ELF-1 (cell line): ENCODE measurements around the gene NID1.
"Not testable (repeated sequence)": the region's sequence is repeated elsewhere in the genome, so short reads cannot be mapped to it uniquely, and the experiment has no call there.

Source experiments
- DNase-seq: peaks from one replicate; pipeline ENCODE4 v3.0.0-alpha.2; 2016; ENCODE audit warnings: low read depth, low spot score

NID1 gene

DNA sequence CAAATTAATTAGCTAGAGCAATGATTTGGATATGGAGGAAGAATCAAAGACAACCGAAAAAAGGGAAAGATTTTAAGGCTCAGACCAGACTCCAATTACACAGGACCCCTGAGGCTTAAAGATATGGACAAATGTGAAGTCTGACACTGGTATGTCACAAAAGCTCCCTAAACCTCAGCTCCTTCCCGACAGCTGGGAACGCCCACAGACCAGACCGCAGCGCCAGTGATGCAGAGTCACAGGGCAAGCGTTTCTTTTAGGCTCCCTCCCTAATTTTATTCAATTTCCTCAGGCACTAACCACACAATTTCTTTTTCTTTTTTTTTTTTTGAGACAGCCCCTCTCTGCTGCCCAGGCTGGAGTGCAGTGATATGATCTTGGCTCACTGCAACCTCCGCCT, 40.2 kb downstream of the NID1 start:
- no peak for DNase-seq

DNA sequence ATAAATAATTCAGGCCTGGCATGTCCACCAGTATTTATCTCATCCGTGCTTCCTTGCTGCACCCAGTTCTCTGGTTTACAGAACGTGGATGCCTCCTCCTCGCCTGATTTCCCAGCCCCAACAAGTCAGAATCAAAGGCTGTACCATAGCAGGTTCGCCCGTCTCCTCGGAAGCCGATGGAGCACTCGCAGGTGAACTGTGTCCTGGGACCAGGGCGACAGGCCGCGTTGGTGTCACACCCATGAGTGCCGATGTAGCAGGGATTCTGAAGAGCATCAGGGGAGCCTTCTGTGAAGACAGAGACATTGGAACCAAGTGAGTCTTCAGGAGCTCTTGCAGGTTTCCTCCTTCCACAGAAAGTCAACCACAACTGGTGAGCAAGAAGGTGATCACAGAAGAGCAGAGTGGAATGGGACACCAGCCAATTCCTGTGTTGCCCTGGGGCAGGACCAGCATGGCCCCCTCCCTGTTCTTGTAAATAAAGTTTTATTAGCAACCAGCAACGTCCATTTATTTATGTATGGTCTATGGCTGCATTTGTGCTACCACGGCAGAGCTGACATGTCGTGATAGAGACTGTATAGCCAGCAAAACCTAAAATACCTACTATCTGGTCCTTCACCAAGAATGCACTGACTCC, 40.8 kb downstream of the NID1 start:
- no peak for DNase-seq

DNA sequence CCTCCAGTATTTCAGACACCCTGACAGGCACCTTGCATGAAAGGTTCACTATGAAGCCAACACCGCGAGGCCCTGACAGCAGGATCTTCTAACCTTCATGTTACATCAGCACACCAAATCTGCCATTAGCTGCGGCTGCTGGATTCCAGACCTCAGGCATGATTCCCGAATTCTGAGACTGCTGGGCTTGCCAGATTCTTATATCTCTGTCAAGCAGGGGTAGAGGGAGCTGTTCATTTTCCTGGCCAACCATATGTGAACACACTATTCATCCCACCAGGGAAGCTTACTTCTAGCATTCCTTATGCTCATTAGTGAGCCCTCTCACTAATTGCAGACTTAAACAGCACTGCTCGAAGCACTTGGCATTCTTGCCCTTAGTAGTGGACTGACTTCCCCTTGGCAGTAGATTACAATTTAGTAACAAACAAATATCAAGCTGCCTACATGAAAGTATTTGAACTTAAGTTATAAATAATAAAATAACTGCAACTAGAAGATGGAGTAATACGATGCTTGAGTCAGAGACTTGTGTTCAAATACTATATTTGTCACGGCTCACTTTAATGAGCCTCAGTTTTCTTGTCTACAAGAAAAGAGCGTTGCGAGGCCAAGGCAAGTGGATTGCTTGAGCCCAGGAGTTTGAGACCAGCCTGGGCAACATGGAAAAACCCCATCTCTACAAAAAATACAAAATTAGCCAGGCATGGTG, 43.3 kb downstream of the NID1 start:
- peak; percentile 34 for DNase-seq

DNA sequence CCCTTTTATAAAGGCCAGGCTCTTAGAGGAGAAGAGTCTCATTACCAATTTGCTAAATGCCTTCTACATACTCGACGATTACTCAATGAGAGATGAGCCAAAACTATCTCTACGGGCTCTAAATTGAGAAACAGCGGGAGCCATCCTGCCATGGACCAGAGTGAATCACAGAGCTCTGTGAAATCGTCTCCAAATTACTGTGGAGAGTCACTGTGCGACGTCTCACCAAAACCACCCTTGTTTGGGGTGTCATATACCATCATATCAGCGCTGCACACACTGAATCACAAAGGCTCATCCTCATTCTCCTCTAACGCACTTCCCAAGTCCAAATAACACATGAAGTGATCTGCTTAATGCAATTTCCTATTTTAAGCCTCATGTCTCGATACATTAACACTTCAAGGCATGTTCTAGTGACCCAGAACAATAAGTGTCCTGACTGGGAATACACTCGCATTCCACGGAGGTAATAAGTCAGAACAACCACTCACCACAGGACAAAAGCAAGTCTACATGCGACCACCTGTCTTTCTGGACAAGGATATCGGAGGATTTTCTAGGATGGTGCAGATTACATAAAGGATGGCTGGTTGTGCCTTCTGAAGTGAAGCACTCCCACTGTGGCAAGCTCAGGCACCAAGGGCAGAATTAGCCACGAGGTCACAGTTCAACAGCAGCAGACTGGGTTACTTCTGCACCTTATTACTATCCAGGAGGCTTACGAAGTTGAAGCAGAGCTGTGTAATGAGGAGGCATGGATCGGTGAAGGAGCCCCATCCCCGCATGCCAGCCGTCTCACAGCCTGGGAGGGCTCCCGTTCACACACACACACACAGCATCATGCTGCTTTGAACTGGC, 44.3 kb downstream of the NID1 start:
- no peak for DNase-seq

DNA sequence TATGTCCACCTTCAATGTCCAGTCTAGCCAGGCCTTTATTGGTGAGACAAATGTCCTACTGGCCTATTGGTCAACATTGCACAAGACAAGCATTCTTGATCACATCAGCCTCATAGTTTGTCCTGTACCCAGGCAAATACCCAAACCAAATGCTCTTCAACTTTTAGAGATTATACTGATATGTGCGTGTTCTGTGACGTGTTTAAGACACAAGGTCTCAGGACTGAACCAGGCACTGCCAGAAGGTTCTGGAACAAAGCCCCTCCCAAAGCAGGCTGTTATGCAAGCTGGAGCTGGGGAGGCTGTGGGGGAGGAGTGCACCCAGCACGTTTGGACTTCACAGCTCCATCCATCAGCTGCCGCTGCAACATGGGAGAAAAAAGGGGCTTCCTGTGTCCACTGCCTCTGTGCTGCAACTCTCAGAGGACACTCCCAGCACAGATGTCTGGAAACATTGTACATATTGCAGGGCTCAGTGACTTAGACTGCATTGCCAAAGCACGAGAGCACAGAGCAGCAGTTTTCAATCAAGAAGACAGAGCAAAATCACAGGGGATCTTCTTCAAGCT, 45.9 kb downstream of the NID1 start:
- DNase-seq: no peak

DNA sequence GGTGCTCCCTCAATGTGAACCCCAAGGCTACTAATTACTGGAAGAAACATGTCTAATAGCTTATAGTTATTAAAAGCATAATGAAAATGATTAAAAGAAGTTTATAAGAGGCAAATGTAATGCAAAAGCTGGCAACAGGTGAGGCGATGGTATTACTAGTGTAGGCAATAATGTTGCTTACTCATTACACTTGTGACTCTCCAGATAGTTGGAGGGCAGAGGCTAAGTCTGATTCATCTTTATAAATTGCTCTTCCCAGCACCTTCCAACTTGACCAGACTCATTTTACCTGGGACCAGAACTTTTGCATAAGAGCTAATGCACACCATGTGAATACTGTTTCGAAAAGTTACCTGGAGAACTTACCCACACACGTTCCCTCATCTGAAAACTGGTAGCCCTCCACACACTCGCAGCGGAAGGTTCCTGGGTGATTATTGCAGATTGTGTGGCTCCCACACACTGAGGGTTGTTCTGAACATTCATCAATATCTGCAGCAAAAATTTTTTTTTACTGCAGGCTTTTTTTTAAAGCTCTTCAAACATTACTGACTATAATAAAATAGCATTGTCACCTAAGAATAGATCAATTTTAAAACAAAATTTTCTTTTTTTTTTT, 48.0 kb downstream of the NID1 start:
- no peak for DNase-seq

DNA sequence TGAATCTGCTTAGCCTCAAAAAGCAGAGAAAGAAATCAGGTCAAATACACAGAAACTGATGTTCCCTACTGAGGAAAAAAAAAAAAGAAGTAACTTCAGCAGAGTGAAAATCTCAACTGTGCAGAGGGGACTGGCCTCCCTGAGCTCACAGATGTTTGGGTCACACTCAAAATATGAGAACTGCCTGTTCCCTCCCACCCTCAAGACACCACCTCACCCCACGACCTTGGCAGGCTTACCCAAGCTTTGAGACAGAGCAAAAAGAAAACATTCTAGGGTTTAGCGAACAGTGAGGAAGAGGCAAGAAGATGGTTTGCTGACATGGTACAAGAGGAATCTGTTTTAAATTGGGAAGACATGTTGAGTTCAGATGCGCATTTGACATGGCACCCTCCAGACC, 48.8 kb downstream of the NID1 start:
- no peak for DNase-seq

DNA sequence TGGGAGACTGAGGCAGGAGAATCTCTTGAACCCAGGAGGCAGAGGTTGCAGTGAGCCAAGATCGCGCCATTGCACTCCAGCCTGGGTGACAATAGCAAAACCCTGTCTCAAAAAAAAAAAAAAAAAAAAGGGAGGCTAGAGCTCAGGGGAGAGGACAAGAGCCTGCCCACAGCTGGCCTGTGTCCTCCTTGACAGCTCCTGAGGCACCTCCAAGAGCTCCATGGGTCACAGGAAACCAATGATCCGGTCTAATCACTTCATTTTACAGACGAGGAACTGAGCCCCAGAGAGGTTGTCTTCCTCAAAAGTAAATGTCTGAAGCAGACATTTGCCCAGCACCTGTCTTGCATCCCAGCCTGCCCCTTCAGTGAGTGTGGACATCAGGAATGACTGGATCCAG, 49.4 kb downstream of the NID1 start:
- DNase-seq: no peak

DNA sequence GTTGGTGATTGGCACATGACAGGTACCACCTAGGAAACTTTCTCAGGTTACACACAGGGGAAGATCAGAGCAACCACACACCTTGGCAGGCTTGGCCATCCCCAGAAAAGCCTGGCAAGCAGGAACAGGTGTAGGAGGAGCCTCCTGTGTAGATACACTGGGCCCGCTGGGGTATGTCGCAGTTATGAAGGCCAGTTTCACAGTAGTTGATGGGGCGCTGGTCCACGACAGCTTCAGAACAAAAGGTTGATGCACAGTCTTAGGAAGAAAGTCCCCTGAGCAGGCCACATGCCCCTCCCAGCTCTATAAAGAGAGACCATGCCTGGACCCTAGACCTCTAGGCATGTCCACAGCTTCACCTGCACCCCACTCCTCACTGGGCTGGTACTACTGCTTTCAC, 51.6 kb downstream of the NID1 start:
- no peak for DNase-seq

DNA sequence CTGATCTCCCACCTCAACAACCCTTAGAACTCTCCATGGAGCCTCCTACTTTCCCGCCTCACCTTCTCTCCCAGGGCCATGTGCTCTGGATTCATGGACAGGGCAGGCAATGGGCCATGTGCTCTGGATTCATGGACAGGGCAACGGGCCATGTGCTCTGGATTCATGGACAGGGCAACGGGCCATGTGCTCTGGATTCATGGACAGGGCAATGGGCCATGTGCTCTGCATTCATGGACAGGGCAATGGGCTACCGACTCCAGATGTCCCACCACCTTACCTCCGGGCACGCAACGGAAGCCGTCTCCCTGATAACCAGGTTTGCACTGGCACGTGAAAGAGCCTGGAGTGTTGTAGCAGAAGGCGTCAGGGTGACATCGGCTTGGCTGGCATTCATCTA, 53.2 kb downstream of the NID1 start:
- DNase-seq: no peak

DNA sequence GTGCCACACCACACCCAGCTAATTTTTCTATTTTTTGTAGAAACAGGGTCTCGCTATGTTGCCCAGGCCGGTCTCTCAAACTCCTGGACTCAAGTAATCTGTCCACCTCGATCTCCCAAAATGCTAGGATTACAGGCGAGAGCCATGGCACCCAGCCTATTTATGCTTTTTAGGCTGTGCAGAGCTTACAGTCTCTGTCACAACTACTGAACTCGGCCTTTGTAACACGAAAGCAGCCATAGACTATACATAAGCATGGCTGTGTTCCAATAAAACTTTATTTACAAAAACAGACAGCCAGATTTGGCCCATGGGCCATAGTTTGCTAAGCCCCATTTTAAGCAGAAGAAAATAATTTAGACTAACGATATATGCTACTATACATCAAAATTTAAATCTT, 54.4 kb downstream of the NID1 start:
- DNase-seq: no peak

DNA sequence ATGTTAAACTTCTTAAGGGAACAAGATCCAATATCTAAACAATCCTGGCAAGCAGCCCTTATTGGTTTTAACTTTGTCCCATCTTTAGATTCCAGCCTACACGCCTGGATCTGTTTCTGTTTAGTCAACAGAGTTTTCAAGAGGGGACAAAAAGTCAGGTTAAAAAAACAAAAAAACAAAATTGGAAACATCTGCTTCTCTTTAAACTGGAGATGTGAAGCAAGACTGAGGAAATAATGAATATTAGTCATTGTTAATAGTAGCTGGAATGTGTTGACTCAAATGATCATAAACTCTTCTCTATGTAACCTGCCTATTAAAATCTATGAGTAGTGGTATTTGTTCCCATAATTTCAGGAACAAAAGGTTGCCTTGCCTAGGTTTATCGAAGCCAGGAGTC, 55.0 kb downstream of the NID1 start:
- no peak for DNase-seq

DNA sequence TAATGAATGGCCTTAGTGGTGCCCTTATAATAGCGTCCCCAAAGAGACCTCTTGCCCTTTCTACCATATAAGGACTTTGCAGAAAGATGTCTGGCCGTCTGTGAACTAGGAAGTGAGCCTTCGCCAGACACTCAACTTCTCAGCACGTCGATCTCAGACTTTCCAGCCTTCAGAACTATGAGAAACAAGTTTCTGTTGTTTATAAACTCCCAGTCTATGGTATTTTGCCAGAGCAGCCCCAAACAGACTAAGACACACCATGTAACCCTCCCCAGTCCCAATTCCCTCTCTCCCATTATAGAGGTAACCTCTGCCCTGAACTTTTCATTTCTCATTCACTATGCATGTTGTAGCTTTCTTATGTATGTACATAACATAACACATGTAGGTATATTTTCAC, 55.7 kb downstream of the NID1 start:
- DNase-seq: no peak

DNA sequence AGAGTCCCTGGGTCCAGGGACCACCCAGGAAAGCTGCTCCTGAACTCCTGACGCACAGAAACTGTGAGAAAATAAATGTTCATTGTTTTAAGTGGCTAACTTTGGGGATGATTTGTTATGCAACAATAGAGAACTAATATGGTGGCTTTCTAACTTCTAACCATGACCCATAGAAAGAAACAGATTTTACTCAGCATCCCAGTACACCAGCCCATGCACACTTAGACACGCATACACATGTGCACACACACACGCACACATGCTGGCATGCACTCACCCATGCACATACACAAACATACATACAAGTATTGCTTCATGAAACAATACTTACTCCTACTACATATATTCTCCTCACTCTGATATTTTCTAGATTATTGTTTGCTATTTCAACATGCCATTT, 57.1 kb downstream of the NID1 start:
- DNase-seq: no peak

DNA sequence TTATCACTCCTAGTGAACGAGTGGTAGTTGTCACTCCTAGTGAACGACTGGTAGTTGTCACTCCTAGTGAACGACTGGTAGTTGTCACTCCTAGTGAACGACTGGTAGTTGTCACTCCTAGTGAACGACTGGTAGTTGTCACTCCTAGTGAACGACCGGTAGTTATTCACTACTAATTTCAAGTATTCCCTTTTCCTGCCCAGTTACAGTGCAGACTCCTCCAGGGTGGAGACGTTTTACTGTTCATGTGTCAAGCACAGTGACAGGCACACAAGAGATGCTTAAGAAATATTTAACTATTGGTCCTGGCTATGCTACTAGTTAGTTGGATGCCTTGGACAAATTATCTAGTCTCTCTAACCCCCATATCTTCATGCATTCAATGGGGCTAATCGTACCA, 61.8 kb downstream of the NID1 start:
- not testable (repeated sequence) for DNase-seq

DNA sequence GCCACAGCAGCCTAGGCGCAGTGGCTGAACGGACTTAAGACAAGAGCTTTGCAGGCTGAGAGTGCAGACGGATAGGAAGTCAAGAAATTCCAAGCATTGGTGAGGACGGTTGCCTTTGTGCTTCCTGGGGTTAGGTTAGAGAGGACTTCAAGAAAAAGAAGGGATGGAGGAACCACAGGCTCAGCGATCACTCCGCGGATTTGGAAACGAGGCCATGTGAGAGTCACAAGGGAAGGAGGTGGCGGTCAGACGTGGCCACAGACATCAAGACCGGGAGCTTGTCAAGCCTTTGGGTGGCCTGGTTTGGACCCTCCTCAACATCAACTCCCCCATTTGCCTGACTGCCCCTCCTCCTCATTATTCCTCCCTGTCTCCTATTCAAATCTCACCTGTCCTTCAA, 62.3 kb downstream of the NID1 start:
- no peak for DNase-seq

DNA sequence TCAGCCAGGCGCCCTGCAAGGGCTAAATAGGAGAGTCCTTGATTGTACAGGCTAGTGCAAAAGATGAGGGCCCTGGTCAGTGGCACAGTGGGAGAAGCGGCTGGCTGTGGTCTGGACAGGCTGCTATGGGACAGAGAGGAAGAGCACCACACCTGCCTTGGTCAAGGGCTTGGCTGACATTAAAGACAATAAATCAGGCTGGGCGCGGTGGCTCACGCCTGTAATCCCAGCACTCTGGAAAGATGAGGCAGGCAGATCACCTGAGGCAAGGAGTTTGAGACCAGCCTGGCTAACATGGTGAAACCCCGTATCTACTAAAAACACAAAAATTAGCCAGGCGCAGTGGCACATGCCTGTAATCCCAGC, 62.9 kb downstream of the NID1 start:
- DNase-seq: no peak

DNA sequence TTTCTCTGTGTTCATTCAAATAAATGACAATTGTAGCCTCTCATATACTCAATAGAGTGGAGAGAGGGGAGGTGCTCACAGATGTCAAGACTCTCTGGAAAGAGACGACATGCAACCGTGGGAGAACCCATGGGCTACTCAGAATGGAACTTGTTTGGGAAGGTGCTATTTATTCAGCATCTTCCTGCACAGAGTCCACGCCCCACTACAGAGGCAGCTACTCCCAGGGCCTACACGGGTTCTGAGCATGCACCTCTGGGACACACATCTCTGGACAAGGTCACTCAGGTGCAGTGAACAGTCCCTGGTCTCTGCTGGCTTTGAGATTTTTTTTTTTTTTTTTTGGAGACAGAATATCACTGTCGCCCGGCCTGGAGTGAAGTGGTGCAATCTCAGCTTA, 64.1 kb downstream of the NID1 start:
- DNase-seq: no peak

DNA sequence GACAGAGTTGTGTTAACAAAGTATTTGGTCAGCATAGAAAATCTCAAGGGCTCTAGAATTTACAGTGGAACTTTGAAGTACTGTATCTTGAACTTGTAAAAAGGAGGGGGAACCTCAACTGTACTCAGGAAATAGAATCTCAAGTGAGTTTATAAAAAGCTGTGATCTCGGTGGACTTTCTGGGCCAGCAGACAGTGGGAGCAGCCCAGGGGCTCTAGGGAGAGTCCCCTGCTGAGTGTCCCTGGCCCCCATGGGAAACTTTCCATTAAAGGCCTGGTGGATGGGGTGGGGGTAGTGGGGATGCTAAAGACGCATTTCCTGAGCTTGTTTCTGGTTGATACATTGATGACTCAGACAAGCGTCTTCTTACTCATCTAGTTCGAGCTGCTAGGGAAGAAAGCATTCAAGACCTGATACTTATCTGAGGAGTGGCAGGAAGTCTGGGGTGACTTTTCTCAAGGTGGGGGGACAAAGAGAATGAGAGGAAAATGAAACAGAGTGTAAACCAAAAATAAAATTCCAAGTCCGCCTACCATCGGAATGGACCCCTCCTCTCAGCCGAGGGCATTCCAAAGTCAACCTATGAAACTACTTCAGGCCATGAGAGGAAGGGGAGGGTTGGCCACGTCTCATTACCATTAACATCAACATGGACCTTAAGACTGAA, 65.5 kb downstream of the NID1 start:
- peak; percentile 52 for DNase-seq

DNA sequence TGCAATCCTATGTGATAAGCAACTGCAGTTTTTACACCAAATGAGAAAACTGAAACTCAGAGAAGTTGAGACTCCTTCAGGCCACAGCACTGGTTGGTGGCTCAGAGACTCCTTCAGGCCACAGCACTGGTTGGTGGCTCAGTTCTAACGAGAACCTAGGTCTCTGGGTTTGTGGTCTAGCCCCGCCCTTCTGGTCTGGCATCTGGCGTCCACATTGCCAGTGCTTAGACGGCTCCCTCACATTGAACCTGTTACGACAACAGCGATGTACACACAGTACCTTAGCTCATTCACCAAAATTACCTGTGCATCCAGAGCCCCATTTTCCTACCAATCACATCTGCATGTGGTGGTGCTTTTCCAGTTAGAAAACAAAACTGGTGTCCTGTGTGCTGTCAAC, 66.1 kb downstream of the NID1 start:
- DNase-seq: no peak

DNA sequence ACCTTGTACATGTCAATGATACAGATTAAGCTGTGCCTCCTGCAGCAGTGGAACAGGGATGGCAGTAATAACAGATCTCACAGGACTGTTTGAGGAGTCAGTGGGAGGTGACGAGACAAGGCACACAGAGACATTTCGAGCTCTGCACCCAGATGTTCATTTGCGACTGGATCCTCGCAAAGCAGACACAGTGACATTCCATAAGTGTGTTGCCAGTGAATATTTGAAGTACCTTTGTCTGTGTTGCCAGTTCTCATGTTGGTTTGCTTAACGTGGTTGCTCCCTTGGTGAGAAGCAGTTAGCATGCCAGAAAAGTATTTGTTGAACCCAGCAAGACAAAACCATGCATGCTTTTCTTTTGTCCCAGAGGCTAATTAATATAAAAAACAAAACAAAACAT, 67.0 kb downstream of the NID1 start:
- no peak for DNase-seq

DNA sequence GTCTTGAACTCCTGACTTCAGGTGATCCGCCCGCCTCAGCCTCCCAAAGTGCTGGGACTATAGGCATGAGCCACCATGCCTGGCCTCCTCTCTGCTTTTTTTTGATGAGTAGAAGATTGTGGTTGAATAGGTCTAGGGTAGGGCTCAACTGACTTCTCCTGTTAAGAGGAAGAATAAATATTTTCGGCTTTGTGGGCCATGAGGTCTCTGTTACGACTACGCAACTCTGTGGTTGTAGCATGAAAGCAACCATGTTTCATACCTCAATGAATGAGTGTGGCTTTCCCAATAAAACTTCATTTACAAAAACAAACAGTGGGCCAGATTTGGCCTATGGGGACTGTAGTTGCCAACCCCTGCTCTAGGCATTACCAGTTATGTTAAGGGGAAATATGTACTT, 67.8 kb downstream of the NID1 start:
- DNase-seq: no peak
